Fibroblast of the aortic adventitia (primary cell): Measurements from ENCODE around the gene MRPS10. TPM values are rescaled to one million over a fixed set of nuclear protein-coding genes. Genes with fewer than 3 reads are reported as not detected.

ENCODE experiments used
- DNase-seq: peaks from one replicate; pipeline ENCODE4 v3.0.0-alpha.2; 2010; ENCODE audit warnings: low read depth
- H3K4me3 ChIP-seq: 2 replicates; pipeline ENCODE4 v1.5.1; 2011; ENCODE audit warnings: low read depth, mild to moderate bottlenecking, control low read depth, low read length, moderate library complexity
- total RNA-seq: library from RNA; depleted of rRNA; stranded (reverse); fragments of >200 nt; gene quantifications from 2 replicates; pipeline ENCODE4 v1.2.3, GENCODE V29; 2012; ENCODE audit warnings: low replicate concordance
- TF ChIP-seq, protein P1 (sequence below): IDR thresholded peaks from 2 replicates; pipeline ENCODE4 v1.5.1; 2011; ENCODE audit warnings: mild to moderate bottlenecking, low read length, control low read depth, inconsistent platforms; ENCODE audit not compliant: insufficient read depth

The MRPS10 gene
- total RNA-seq, 1 donor = 63.4 TPM

DNA sequence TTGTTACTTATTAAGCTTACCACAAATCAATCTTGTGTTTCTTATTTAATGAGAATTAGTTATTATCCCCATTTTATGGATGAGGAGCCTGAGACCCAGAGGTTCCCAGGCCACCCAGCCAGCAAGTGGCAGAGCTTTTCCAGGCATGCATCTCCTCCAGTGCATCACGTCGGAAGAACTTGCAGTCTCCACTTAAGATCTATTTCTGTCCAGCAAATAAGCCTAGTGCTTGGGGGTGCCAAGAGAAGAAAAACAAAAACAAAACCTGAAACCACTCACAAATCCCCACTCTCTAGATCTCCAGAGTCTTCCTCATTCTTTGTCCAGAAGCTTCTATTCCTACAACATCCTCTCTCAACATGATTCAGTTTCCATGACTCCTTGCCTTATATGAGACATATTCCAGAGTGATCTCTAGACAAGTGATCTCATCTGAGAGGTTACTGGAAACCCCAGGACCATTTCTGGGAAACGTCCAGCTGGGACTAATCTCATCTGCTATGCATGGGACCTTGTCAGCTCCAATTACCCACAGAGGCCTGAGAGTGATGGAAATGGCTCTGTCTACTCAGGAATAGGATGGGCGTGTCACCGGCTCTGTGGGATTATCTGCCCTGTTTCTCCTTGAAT is 27.0 kb downstream of the MRPS10 start:
- TF ChIP-seq, protein P1, sequence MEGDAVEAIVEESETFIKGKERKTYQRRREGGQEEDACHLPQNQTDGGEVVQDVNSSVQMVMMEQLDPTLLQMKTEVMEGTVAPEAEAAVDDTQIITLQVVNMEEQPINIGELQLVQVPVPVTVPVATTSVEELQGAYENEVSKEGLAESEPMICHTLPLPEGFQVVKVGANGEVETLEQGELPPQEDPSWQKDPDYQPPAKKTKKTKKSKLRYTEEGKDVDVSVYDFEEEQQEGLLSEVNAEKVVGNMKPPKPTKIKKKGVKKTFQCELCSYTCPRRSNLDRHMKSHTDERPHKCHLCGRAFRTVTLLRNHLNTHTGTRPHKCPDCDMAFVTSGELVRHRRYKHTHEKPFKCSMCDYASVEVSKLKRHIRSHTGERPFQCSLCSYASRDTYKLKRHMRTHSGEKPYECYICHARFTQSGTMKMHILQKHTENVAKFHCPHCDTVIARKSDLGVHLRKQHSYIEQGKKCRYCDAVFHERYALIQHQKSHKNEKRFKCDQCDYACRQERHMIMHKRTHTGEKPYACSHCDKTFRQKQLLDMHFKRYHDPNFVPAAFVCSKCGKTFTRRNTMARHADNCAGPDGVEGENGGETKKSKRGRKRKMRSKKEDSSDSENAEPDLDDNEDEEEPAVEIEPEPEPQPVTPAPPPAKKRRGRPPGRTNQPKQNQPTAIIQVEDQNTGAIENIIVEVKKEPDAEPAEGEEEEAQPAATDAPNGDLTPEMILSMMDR = no peak
- peak; percentile 58 for DNase-seq
- H3K4me3 ChIP-seq = no peak overlapping the region

DNA sequence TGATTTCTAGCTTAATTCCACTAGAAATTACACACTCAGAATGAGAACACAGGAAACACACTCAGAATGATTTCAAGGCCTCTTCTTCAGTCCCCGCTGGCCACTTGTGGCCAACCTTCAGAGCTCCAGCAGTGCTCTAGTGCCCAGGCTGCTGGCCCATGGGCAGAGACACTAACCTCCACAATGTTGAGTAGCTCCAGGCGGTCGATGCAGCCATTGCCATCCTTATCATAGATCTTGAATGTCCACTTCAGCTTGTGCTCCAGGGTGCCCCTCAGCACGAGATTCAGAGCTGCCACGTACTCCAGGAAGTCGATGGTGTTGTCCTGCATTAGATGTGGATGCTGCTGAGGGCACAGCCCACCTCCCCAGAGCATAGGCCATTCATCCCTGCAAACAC is 29.3 kb downstream of the MRPS10 start:
- TF ChIP-seq, protein P1 = no peak
- no peak for DNase-seq
- H3K4me3 ChIP-seq = no peak overlapping the region

DNA sequence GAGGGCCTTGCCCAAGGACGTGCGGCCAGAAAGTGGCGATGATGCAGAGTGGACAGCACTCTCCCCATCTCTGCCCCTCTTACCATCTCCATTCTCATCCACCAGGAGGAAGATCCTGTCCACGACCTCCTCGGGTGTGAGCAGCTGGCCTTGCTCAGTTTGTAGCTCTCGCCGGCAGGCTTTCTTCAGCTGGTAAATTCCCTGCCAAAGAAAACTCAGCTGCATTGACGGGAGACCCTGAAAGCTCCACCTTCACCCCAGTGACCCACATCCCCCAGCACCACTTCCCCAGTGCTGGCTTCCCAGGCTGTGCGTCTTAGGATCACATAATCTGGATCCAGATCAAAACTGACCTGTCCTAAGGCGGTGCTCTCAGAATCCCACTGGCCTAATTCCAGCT is 32.1 kb downstream of the MRPS10 start:
- TF ChIP-seq, protein P1 = no peak
- no peak for DNase-seq
- H3K4me3 ChIP-seq = no peak overlapping the region

DNA sequence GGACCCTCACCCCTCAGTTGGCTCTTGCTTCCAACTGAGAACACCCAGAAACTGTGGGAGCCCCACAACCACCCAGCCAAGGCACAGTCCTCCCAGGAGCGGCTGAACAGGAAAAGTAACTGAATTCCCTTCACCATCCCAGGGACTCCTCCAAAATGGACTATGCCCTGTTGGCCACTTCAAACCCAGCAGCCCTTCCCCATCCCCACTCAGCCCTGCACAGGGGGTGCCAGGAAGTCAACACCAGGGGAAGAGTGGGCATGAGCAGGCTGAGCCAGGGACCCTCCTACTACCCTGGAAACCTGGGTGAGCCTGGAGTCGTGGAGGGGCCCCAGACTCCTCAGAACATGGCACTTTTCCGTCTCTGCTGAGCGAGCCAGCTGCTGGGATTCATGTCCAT is 33.2 kb downstream of the MRPS10 start:
- no peak for DNase-seq
- TF ChIP-seq, protein P1 = no peak
- H3K4me3 ChIP-seq = no peak overlapping the region

DNA sequence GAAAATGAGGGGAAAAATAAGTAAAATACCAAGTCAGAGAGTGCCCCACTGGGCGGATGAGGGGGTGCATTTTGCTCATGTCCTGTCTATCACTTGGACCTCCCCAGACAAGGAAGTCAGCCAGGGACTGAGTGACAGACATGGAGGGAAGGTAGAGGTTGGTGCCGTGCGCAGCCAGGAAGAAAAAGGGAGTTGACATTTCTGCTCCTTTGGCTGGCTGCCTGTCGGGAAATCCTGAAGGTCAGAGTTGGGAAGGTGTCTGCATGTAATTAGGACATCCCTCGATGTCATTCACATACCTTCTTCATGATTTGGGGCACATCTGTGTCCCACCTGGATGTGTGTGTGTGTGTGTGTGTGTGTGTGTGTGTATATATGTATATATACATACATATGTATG is 35.6 kb downstream of the MRPS10 start:
- no peak for DNase-seq
- TF ChIP-seq, protein P1 = no peak
- no peak overlapping the region for H3K4me3 ChIP-seq

DNA sequence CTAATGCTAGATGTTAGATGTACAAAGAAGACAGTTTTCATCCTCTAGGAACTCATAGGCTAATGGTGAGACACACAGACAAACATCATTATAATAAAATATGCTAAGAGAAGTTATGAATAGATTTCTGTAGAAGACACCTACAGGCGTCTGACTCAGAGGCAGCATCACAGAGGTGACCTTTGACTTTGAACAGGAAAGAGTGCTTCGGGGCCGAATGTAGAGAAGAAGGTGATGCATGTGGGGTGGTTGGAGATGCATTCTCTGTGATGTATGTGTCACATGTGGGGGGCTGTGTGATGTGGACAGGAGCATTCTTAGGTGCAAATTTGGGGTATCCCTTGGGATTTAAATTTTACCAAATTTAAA is 37.7 kb downstream of the MRPS10 start:
- no peak for DNase-seq
- TF ChIP-seq, protein P1 = no peak
- no peak overlapping the region for H3K4me3 ChIP-seq
